DMS53 treated with DMSO at 0.1 percent for 48 hours (cell line): ENCODE measurements around the gene PPP1R14D.

Experiments used
- DNase-seq: peaks from one replicate; lab custom pipeline; 2025; ENCODE audit not compliant: unreplicated experiment; lab: John Stamatoyannopoulos, UW

Gene PPP1R14D

GRCh38 chr15:40853241-40853890, 24.9 kb upstream of the PPP1R14D start:
- DNase-seq: no peak

- no peak for DNase-seq
These were observed 24.0 kb upstream of the PPP1R14D start for GRCh38 chr15:40852529-40852928.

- DNase-seq: no peak
These were observed 22.1 kb upstream of the PPP1R14D start for GRCh38 chr15:40850576-40851112.

- DNase-seq: no peak
These were observed 18.9 kb upstream of the PPP1R14D start for GRCh38 chr15:40847223-40847961.

GRCh38 chr15:40846841-40847222, 18.3 kb upstream of the PPP1R14D start:
- DNase-seq: no peak

- DNase-seq: peak; percentile 88
These were observed 17.2 kb upstream of the PPP1R14D start for GRCh38 chr15:40845511-40846284.

GRCh38 chr15:40845036-40845435, 16.5 kb upstream of the PPP1R14D start:
- DNase-seq: no peak

GRCh38 chr15:40844696-40845030, 16.2 kb upstream of the PPP1R14D start:
- DNase-seq: no peak

- DNase-seq: no peak
These were observed 15.6 kb upstream of the PPP1R14D start, which contains the start of gene SPINT1 for GRCh38 chr15:40843885-40844695. Gene SPINT1, plus strand, starts transcription at chr15:40844048. Its CDS starts 507 bp downstream, at chr15:40844555.

GRCh38 chr15:40843261-40843884, 14.9 kb upstream of the PPP1R14D start:
- no peak for DNase-seq

GRCh38 chr15:40841741-40842140, 13.2 kb upstream of the PPP1R14D start:
- no peak for DNase-seq

GRCh38 chr15:40838756-40839155, 10.2 kb upstream of the PPP1R14D start:
- DNase-seq: no peak

GRCh38 chr15:40836020-40836419, 7.5 kb upstream of the PPP1R14D start:
- DNase-seq: no peak

GRCh38 chr15:40832903-40833302, 4.4 kb upstream of the PPP1R14D start:
- no peak for DNase-seq

GRCh38 chr15:40831861-40832260, 3.4 kb upstream of the PPP1R14D start:
- DNase-seq: no peak

- DNase-seq: peak; percentile 93
These were observed 2.4 kb upstream of the PPP1R14D start for GRCh38 chr15:40830884-40831283.

GRCh38 chr15:40829115-40829514, 607 bp upstream of the PPP1R14D start:
- peak; percentile 61 for DNase-seq

GRCh38 chr15:40826423-40827075, 2.0 kb downstream of the PPP1R14D start:
- no peak for DNase-seq

- peak; percentile 61 for DNase-seq
These were observed 2.7 kb downstream of the PPP1R14D start for GRCh38 chr15:40825661-40826422.
